Jurkat, Clone E6-1 (cell line): Measurements from ENCODE around the gene FOXN1.
A peak's percentile ranks its signal among the peaks of the same experiment; 100 is the strongest.
"Not testable (repeated sequence)": the region's sequence is repeated elsewhere in the genome, so short reads cannot be mapped to it uniquely, and the experiment has no call there.

ENCODE experiments used
- DNase-seq: peaks from one replicate; pipeline ENCODE4 v3.0.0-alpha.2; 2011; ENCODE audit warnings: low read depth, low spot score
- H3K4me3 ChIP-seq: 2 replicates; pipeline ENCODE4 v1.5.1; 2011; ENCODE audit warnings: mild to moderate bottlenecking, low read length, control low read depth, moderate library complexity

Gene FOXN1

DNA sequence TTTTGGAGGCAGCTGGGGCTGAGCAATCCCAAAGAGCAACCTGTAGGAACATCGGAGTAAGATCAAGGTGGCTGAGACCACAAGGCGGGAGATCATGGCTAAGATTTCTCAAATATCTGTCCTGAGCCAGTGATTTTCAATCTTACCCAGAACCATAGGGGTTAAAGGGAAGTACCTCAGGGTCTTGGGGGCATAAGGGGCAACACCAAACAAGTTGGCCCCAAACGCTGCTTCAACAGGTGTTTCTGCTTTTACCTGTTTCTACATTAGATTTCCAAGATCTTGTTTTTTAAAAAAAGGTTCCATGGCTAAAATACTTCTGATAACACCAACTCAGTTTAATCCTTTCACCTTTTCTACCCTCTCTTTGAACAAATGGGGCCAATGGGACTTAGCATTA is 48.9 kb downstream of the FOXN1 start:
- H3K4me3 ChIP-seq, result no peak overlapping the region
- no peak for DNase-seq

DNA sequence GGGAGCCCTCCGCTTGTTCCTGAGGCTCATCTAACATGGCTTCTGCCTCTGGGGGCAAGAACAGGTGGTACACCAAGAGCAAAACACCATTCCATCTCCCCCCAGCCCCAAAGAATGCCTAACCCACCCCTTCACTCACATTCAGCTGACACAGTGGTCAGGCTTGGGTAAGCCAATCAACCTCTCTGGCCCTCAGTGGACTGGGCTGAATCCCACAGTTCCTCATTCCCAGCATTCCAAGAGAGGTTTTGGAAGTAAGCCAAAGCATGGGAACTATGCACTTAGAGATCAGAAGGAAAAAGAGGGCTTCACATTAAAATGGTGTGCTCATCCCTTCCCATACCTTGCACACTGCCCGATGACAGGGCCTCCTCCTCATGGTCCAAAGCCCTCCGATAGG is 57.3 kb downstream of the FOXN1 start:
- no peak for DNase-seq
- H3K4me3 ChIP-seq, result no peak overlapping the region

DNA sequence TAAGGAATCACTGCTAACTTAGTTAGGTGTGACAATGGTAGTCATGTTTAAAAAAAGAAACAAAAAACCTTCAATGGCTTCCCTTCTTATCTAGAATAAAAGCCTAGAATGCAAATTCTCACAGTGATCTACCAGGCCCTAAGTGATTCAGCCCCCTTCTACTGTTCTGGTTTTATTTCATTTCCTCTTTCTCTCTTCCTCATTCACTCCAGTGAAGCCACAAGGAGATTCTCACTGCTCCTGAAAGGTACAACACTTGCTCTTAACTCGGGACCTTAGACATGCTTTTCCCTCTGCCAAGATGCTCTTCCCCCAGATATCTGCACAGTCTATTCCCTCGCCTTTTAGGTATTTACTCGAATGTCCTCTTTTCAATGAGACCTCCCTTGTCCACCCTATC is 61.5 kb downstream of the FOXN1 start:
- no peak overlapping the region for H3K4me3 ChIP-seq
- no peak for DNase-seq

DNA sequence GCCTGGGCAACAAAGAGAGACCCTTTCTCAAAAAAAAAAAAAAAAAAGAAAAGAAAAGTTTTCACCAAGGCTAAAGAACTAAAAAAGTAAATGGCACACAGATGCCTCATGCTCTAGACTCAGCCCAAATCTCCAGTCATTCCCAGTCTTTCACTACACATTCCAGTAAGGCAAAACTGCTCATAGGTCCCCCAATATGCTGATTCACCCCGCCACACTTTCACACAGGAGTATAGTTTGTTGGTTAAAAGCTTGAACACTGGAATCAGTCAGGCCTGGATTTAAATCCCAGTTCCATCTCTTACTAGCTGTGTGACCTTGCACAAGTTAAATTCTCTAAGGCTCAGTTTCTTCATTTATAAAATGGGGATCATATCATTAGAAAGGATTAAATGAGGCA is 63.3 kb downstream of the FOXN1 start:
- H3K4me3 ChIP-seq, result no peak overlapping the region
- no peak for DNase-seq

DNA sequence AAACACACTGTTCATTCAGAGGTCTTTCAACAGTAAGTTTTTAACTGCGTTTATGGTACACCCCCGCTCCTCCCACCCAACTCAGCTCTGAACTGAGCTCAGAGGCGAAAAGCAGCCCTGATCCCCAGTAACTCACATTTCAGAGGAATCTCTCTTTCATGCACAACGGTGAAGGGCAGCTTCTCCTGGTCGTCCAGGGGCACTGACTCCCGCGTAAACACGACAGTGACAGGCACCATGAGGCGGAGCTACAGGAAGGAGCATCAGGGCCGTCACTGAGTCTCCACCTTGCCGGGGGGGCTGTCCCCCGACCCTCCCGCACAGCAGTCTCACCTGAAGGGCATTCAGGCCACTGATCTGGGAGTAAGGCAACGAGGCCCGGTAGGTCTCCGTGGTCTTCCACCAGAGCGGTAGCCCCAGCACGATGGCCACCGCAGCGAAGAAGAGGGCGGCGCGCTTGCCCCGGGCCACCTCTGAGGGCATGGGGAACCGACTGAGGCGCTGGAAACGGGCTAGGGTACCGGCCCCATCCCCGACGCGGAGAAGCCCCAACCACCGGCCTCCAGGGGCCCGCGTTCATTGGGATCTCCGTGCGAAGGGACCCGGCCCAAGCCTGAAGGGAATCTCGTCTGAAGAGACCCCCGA is 64.7 kb downstream of the FOXN1 start:
- no peak for DNase-seq
- H3K4me3 ChIP-seq, result peak overlapping the region; percentile 92

DNA sequence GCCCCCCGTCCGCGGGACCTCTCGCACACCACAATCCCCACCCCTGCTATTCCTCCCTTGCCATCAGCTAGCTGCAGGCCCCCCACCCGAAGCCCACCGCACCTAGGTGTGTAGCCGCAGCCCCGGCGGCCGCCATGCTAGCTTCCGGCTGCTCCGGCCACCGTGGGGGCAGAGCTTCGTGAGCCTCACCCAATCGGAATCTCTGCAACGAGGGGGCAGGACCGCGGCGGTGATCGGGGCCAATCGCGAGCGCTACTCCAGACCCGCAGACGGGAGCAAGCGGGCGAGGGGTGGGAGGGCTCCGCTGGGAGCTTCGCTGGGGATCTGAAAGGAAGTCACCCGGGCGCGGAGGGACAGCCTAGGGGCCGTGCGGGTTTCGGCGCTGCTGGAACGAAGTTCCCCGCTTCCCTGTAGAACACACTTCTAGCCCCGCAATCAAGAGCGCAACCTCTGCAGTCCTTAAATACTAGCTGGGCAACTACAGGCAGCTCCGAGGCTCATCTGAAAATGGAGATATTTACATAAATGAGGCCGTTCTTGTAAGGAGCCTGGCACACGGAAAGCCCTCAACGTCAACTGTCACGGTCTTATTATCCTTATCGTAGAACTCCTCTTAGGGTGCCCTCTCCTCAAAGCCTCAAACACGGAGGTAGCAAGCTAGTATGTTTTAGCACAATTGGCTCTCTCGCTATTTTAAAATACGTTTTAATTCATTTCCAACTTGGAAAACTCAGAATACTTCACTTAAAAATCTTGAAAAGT is 65.4 kb downstream of the FOXN1 start, which contains the start of gene PIGS:
Gene PIGS (minus strand): TSS at position 164 of the 762 bp plus-strand sequence. CDS start 28 bp downstream, at position 136.
- DNase-seq, result peak; percentile 86
- H3K4me3 ChIP-seq, result peak within 1 kb of the TSS; percentile 92

DNA sequence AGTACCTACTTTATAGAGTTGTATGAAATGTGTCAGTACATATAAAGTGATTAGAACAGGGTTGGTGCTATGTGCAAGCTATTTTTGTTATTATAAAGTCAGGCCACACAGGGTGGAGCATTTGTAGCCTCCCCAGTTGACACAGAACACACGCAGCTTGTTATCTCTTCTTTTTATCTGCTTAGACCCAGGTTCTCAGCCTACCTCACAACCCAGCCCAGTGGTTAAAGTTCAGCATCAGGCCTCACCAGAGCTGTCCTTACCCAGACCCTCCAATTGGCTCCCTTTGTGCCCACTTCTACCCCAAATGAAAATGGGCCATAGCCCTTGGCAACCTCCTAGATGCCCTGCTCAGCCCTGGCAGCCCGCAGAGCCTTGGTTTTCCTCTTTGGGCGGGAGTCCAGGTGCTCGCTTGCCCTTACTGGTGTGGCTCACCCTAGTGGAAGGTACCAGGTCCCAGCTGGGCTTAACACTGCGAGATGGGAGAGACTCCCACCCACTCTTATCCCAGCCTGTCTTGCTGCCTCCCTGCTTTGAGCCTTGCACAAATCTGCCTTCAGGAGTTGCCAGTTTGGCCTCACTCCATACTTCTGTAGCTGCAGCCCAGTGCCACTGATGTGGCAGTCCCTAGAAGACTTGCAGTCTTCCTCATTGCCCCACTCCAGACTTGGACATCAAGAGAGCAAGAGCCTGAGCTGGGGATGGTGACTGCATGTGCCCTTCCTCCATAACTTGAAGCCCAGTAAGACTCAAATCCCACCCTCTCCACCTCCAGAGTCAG is 66.3 kb downstream of the FOXN1 start:
- H3K4me3 ChIP-seq, result peak overlapping the region; percentile 92
- no peak for DNase-seq

DNA sequence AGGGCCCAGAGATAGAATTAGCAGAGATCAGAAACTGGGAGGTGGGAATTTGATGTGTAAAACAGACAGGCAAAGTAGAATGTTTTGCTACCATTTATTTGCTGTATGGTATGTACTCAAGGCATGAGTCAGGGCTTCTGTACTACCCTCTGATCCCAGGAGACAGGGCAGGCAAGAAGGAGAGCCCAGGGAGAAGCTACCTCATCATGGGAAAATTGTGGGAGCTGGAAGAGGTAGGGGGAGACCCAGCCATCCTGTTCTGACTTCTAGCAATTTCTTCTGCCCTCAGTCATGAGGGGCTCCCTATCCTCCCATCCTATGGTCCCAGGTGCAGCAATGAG is 66.9 kb downstream of the FOXN1 start:
- no peak overlapping the region for H3K4me3 ChIP-seq
- no peak for DNase-seq

DNA sequence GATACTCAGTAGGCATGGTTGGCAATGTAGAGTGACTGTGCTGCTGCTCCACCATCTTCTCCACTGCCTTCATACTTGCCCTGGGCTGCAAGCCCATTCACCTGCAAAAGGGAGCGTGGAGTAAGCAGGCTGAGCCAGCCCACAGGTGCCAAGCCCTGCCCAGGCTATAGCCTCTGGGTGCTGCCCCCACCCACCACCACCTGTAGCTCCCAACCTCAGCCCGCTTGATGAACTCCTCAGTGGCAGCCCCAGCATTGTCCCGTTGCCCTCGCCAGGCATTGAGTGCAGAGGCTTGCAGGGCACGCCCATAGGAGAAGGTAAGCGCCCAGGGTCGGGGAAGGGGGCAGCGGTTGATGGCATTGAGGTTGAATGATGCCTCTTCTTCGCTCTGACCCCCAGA is 67.4 kb downstream of the FOXN1 start:
- no peak overlapping the region for H3K4me3 ChIP-seq
- DNase-seq, result no peak

DNA sequence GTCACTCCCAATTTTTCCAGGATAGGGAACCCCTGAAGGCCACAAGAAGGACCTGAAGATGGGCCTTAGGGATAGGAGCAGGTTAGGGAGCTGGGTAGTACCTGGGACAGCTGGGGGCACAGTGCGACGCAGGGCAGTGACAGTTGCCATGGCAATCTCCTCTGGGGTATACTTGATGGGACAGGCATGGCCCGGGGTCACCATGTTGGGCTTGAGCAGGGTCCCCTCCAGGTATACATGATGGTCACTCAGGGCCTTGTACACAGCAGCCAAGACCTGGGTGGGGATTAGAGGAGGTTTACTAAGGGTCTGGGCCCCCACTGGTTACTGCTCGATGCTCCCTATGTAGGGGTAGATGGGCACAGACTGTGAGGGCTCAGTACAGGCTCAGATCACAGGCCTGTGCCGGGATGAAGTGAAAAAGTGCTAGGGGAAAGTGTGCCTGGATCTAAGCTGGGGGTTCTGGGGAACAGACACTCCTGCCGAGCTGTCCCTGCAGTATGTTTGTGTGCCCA is 67.9 kb downstream of the FOXN1 start:
- DNase-seq, result no peak
- H3K4me3 ChIP-seq, result no peak overlapping the region

DNA sequence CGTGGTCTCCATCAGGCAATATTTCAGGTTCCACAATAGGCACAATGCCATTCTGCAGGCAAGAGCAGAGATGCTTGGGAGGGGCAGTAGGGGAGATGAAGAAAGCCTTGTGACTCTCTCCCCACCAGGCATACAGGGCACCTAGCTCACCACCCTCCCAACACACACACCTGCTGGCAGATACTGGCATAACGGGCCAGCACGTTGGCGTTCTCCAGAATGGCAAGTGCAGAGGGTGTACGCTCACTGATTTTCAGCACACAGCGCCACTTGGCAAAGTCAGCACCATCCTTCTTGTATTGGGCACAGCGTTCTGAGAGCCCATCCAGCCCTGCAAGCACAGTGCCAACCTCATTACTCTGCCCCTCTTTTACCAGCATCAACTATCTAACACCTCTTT is 68.4 kb downstream of the FOXN1 start:
- no peak for DNase-seq
- H3K4me3 ChIP-seq, result no peak overlapping the region

DNA sequence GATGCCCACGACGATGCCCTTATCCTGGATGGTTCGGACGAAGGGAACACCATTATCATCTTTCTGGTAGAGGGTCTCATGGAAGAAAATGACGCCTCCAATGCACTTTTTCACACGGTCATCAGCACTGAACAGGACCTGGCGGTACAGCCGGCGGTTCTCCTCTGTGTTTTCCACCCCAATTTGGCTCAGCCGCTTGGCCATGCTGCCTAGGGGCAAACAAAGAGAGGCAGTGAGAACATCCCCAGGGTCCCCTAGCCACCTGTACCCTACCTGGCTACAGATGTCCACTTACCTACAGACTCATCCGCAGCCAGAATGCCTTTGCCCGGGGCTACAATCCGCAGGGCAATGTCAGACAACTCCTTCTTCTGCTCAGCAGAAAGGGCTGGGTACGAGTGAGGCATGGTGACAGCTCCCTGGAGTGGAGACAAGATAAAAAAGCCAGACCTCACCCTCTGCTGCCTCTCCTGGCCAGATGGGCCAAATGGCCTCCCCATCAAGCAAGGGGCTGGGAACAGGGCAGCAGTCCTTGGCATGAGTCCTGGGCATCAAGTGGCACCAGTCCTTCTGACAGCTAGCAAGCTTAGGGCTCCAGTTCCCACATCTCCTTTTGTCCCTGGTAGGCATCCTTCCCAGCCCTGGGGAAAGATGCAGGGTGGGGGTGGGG is 69.1 kb downstream of the FOXN1 start:
- H3K4me3 ChIP-seq, result no peak overlapping the region
- no peak for DNase-seq

DNA sequence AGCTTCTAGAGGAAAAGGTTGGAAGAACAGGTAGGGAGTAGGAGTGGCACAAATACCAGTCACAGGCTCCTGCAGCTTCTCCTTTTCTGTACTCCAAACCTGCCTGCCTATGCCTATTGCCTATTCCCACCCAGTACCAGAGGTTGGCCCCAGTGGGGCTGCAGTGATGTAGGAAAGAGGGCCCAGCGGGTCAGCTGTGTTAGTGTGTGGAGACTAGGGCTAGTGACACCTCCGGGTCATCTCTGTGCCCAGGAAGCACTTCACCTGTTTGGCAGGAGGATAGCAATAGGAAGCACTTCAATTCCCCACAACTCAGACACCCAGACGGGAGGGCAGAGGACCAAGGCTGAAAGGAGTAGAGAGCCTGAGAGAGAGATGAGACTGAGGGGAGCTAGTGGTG is 69.9 kb downstream of the FOXN1 start:
- DNase-seq, result not testable (repeated sequence)
- peak overlapping the region; percentile 13; the same call in 1 of the 2 replicates for H3K4me3 ChIP-seq

DNA sequence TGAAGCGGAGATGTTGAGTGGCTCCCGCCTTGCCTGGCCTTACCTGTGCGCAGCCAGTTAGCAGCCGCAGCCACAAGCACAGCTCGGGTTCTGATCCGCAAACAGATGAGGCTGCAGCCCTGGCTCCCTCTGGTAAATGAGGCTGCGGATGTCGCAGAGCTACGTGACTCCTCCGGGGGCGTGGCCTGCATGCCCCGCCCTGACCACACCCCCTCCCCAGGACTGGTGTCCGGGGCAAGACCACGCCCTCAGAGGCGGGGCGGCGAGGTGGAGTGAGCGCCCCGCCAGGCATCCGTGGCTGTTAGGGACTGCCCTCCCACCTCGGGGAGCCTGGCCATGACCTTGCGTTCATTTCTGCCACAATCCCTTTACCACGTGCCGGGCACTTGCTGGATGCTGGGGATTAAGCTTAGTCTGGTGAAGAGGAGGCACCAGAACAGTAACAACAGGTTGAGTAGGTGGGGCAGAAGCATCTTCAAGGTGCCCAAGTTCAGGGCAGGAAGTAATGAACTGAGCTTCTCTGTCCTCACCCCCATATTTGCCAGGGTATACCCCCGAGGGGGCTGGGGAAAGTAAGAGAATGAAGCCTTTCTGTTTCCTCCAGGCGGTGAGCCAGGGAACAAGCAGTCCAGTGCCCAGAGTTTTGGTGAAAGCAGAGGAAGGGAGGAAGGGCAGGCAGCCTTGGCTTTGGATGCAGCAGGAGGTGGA is 70.8 kb downstream of the FOXN1 start, which contains the start of gene ALDOC:
Gene ALDOC (minus strand): TSS at position 138 of the 708 bp plus-strand sequence. CDS start 1,363 bp downstream, outside the sequence.
- peak within 1 kb of the TSS; percentile 41 for H3K4me3 ChIP-seq
- peak; percentile 94 for DNase-seq

DNA sequence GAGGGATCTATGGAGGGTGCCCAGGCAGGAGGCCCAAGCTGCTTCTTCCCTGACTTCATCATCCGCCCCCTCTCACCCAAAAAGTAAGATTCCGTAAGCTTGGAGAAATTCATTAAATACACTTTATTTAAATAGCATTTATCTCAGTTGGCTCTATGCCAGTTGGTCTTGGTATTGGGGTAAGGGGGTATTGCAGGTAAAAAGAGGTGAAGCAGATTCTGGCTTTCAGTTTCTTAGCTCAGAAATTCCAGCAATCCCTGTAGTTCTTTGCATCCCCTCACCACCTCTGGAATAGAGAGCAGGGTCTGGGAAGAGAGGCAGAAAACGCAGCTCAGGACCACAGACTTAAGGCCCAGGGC is 71.3 kb downstream of the FOXN1 start:
- no peak for DNase-seq
- H3K4me3 ChIP-seq, result no peak overlapping the region

DNA sequence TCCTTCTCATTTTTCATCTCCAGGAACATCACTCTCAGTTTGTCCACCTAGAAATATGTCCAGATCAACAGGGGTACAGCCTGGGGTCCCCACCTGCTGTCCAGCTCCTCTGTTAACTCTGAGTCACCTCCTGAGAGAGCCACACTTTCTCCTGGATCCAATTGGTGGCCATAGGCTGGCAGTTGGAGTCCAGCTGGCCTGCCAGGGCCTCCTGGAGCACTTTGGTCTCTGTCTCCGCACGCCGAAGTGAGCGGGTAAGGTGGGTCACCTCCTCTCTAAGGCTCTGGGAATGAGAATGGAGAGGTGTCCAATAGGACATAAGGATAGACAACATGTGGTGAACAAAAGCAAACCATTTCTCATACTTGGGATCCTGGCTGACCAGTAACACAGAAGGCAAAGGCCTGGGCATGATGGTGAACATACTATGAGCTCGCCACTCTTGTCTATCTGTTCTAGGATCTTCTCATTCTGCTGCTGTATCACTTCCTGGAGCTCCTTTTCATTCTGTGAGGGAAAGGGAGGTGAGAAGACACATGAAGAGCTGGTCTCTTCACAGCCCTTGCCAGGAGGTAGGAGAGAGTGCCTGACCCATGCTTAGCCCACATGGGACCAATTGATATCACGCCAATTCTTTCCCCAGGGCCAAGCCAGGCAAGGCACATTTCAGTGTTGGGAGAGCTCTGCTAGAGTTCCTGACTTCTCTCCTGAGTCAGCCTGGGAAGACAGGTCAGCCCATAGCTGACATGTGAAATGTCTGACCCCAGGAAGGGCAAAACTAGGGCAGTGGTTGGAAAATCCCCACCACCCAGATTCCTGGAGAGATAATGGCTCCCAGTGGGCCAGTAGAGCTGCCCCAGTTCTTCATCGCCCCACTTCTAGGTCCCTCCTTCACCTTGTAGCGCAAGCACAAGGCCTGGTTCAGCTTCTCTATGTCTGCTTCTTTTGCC is 72.4 kb downstream of the FOXN1 start:
- DNase-seq, result no peak
- H3K4me3 ChIP-seq, result no peak overlapping the region

DNA sequence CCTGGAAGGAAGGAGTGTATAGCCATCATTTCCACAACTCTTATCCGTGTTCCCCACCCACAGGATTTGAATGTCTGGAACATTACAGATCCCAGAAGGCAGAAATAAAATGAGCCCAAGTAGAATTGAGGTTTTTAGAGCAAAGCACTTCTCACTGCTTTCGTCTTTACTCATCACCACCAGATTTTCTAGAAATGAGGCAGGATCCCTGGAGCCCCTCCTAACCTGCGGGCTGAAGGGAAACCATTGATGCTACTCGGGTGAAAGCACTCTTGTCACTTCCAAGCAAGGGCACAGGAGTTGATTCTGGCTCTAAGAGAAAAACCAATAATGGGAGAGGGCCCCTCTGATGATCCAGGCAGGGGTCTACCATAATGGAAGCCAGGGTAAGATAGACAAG is 73.4 kb downstream of the FOXN1 start:
- H3K4me3 ChIP-seq, result no peak overlapping the region
- no peak for DNase-seq

DNA sequence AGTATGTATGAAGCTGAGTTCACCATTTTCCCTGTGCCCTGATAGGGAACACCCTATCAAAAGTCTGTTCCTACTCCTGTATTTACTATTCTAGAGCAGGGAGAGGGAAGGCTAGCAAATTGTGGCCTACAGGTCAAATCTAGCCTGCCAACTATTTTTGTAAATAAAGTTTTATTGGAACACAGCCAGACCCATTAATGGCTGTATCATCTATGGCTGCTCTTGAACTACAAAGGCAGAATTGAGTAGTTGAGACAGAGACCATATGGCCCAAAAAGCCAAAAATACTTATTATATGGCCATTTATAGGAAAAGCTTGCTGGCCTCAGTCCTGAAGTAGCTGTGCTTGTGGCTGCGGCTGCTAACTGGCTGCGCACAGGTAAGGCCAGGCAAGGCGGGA is 74.8 kb downstream of the FOXN1 start:
- no peak for DNase-seq
- no peak overlapping the region for H3K4me3 ChIP-seq
